IMR-90 (cell line): ENCODE results near the gene FOXR1. TPM values are rescaled to one million over a fixed set of nuclear protein-coding genes. Genes with fewer than 3 reads are reported as not detected.

Experiments used
- ATAC-seq: fragments of 200-7000 bp; cut with Tn5 transposase; 2 replicates; pipeline ENCODE4 v1.9.1; 2020; ENCODE audit warnings: low read depth, mild to moderate bottlenecking, moderate library complexity
- BruUV-seq: library from RNA; stranded (reverse); fragments of 400-500 nt; replicated peaks from 2 replicates; lab custom pipeline; 2021; lab: Mats Ljungman, UMichigan
- CTCF ChIA-PET: fragments of 300-600 bp; formaldehyde crosslinking; extraction: SDS; loops from one replicate; lab custom pipeline; 2021; ENCODE audit warnings: antibody characterized with exemption; lab: Yijun Ruan, JAX
- POLR2A ChIA-PET: fragments of 300-600 bp; sonication (Branson Sonifier 250); formaldehyde crosslinking; loops from one replicate; lab custom pipeline; 2022; ENCODE audit warnings: antibody characterized with exemption; ENCODE audit not compliant: unreplicated experiment; lab: Charles Lee
- DNase-seq: peaks from one replicate; pipeline ENCODE4 v3.0.0; 2013
- H2AFZ ChIP-seq: replicated peaks from 2 replicates; pipeline ENCODE3; 2013; ENCODE audit warnings: low read length, mild to moderate bottlenecking; ENCODE audit not compliant: poor library complexity
- H2AK5ac ChIP-seq: 2 replicates; pipeline ENCODE4 v1.6.1; 2013; ENCODE audit warnings: low read depth, low read length, inconsistent platforms
- H2AK9ac ChIP-seq: replicated peaks from 2 replicates; pipeline ENCODE3; 2013; ENCODE audit warnings: mild to moderate bottlenecking, low read depth, low read length, moderate library complexity; ENCODE audit not compliant: poor library complexity
- H2BK120ac ChIP-seq: 2 replicates; pipeline ENCODE4 v1.6.1; 2013; ENCODE audit warnings: low read depth, low read length, inconsistent platforms
- H2BK15ac ChIP-seq: 3 replicates; pipeline ENCODE4 v1.6.1; 2013; ENCODE audit warnings: low read depth, low read length, inconsistent platforms
- H2BK20ac ChIP-seq: 2 replicates; pipeline ENCODE4 v1.6.1; 2013; ENCODE audit warnings: low read depth, mild to moderate bottlenecking, inconsistent platforms, low read length, moderate library complexity
- H2BK5ac ChIP-seq: 2 replicates; pipeline ENCODE4 v1.6.1; 2013; ENCODE audit warnings: mild to moderate bottlenecking, low read depth, low read length, inconsistent platforms; ENCODE audit not compliant: poor library complexity, severe bottlenecking
- H3K14ac ChIP-seq: replicated peaks from 2 replicates; pipeline ENCODE4 v1.6.1; 2013; ENCODE audit warnings: low read depth, low read length, inconsistent platforms
- H3K18ac ChIP-seq: 2 replicates; pipeline ENCODE4 v1.6.1; 2013; ENCODE audit warnings: low read depth, low read length, control low read depth
- H3K23ac ChIP-seq: 2 replicates; pipeline ENCODE4 v1.6.1; 2013; ENCODE audit warnings: low read depth, low read length, inconsistent platforms
- H3K27ac ChIP-seq: 2 replicates; pipeline ENCODE4 v1.5.1; 2013; ENCODE audit warnings: mild to moderate bottlenecking, control low read depth, low read length; ENCODE audit not compliant: insufficient read depth
- H3K27me3 ChIP-seq: 2 replicates; pipeline ENCODE4 v1.6.1; 2013; ENCODE audit warnings: low read length; ENCODE audit not compliant: control insufficient read depth, insufficient read depth
- H3K36me3 ChIP-seq: 2 replicates; pipeline ENCODE4 v1.6.1; 2013; ENCODE audit warnings: low read length, mixed read lengths; ENCODE audit not compliant: control insufficient read depth, insufficient read depth
- H3K4ac ChIP-seq: 2 replicates; pipeline ENCODE4 v1.6.1; 2013; ENCODE audit warnings: low read depth, low read length, inconsistent platforms
- H3K4me1 ChIP-seq: 2 replicates; pipeline ENCODE4 v1.6.1; 2013; ENCODE audit warnings: low read length, mixed read lengths; ENCODE audit not compliant: control insufficient read depth, insufficient read depth
- H3K4me2 ChIP-seq: 2 replicates; pipeline ENCODE4 v1.6.1; 2013; ENCODE audit warnings: low read depth, mild to moderate bottlenecking, control low read depth, low read length, moderate library complexity
- H3K4me3 ChIP-seq: 2 replicates; pipeline ENCODE4 v1.5.1; 2013; ENCODE audit warnings: low read depth, mild to moderate bottlenecking, control low read depth, low read length, moderate library complexity; ENCODE audit not compliant: insufficient read depth
- H3K56ac ChIP-seq: 2 replicates; pipeline ENCODE4 v1.6.1; 2013; ENCODE audit warnings: low read length, inconsistent platforms; ENCODE audit not compliant: insufficient read depth; ENCODE audit errors: extremely low read depth
- H3K79me1 ChIP-seq, 2 experiments: 2 replicates each; pipeline ENCODE4 v1.6.1; 2013; ENCODE audit warnings: low read length in 2 of 2, inconsistent platforms in 1 of 2, low read depth in 1 of 2
- H3K9ac ChIP-seq: 2 replicates; pipeline ENCODE4 v1.6.1; 2013; ENCODE audit warnings: low read depth, low read length, control low read depth
- H3K9me1 ChIP-seq: 2 replicates; pipeline ENCODE4 v1.6.1; 2013; ENCODE audit warnings: low read length, inconsistent platforms; ENCODE audit not compliant: insufficient read depth
- H3K9me3 ChIP-seq: 2 replicates; pipeline ENCODE4 v1.6.1; 2013; ENCODE audit warnings: low read length; ENCODE audit not compliant: control insufficient read depth, insufficient read depth
- H4K20me1 ChIP-seq: 2 replicates; pipeline ENCODE4 v1.6.1; 2013; ENCODE audit warnings: low read length, inconsistent platforms; ENCODE audit not compliant: insufficient read depth
- H4K5ac ChIP-seq: 2 replicates; pipeline ENCODE4 v1.6.1; 2013; ENCODE audit warnings: mild to moderate bottlenecking, low read depth, low read length, control low read depth
- H4K8ac ChIP-seq, 2 experiments: 2 replicates each; pipeline ENCODE4 v1.6.1; 2013; ENCODE audit warnings: low read depth in 2 of 2, low read length in 2 of 2, control low read depth in 1 of 2, inconsistent platforms in 1 of 2
- H4K91ac ChIP-seq: 2 replicates; pipeline ENCODE4 v1.6.1; 2013; ENCODE audit warnings: low read depth, low read length, inconsistent platforms; ENCODE audit not compliant: insufficient read depth
- BHLHE40 ChIP-seq: fragments of 150-350 bp; IDR thresholded peaks from 2 replicates; pipeline ENCODE4 v1.6.1; 2016; ENCODE audit warnings: mild to moderate bottlenecking, low read depth, low read length
- CEBPB ChIP-seq: IDR thresholded peaks from 2 replicates; pipeline ENCODE4 v1.6.1; 2012; ENCODE audit warnings: low read depth, low read length, improper control_type of control experiment
- CHD1 ChIP-seq: IDR thresholded peaks from 2 replicates; pipeline ENCODE4 v1.6.1; 2012; ENCODE audit warnings: low read depth, low read length, improper control_type of control experiment
- FOS ChIP-seq: fragments of 150-350 bp; IDR thresholded peaks from 2 replicates; pipeline ENCODE4 v1.6.1; 2016; ENCODE audit warnings: low read depth, low read length
- MAFK ChIP-seq: IDR thresholded peaks from 2 replicates; pipeline ENCODE4 v1.6.1; 2012; ENCODE audit warnings: low read depth, low read length, improper control_type of control experiment
- MAZ ChIP-seq: IDR thresholded peaks from 2 replicates; pipeline ENCODE4 v1.6.1; 2012; ENCODE audit warnings: low read depth, mild to moderate bottlenecking, low read length, improper control_type of control experiment, moderate library complexity, borderline replicate concordance
- MXI1 ChIP-seq: IDR thresholded peaks from 2 replicates; pipeline ENCODE4 v1.6.1; 2012; ENCODE audit warnings: low read depth, mild to moderate bottlenecking, low read length, moderate library complexity, borderline replicate concordance
- NFE2L2 ChIP-seq: fragments of 150-350 bp; IDR thresholded peaks from 2 replicates; pipeline ENCODE4 v1.6.1; 2016; ENCODE audit warnings: low read depth, mild to moderate bottlenecking, low read length
- POLR2A ChIP-seq: IDR thresholded peaks from 2 replicates; pipeline ENCODE4 v1.6.1; 2012; ENCODE audit warnings: mild to moderate bottlenecking, low read depth, low read length
- RAD21 ChIP-seq: IDR thresholded peaks from 2 replicates; pipeline ENCODE4 v1.6.1; 2012; ENCODE audit warnings: low read length, improper control_type of control experiment
- RCOR1 ChIP-seq: IDR thresholded peaks from 2 replicates; pipeline ENCODE4 v1.6.1; 2012; ENCODE audit warnings: mild to moderate bottlenecking, low read length, improper control_type of control experiment; ENCODE audit not compliant: insufficient replicate concordance
- RFX5 ChIP-seq: IDR thresholded peaks from 2 replicates; pipeline ENCODE4 v1.8.0; 2012; ENCODE audit warnings: low read depth, mild to moderate bottlenecking, low read length, moderate library complexity
- SMC3 ChIP-seq: fragments of 150-350 bp; IDR thresholded peaks from 2 replicates; pipeline ENCODE4 v1.6.1; 2016; ENCODE audit warnings: low read depth, mild to moderate bottlenecking, antibody characterized with exemption, low read length, moderate library complexity
- WGBS, 2 experiments: methylation state at CpG; one replicate each; pipeline versions ENCODE4 v1.1.5 to v1.1.7; 2013; ENCODE audit warnings: missing lambda C conversion rate in 2 of 2; ENCODE audit not compliant: insufficient read length in 1 of 2; ENCODE audit errors: extremely low coverage in 2 of 2; 5-methylcytosine and 5-hydroxymethylcytosine counted together
- dilution Hi-C: fragments of 300-500 bp; cut with HindIII; formaldehyde crosslinking; loops from one replicate; pipeline ENCODE4 v1.14.3; 2018; ENCODE audit warnings: low sequenced_read_pairs; ENCODE audit not compliant: unreplicated experiment
- in situ Hi-C: fragments of 300-500 bp; cut with MboI; formaldehyde crosslinking; loops from 3 replicates; pipeline ENCODE4 v1.14.3; 2019; ENCODE audit warnings: low sequenced_read_pairs, inconsistent platforms, mixed read lengths
- intact Hi-C: fragments of 100-400 bp; cut with micrococcal nuclease; formaldehyde crosslinking; loops from 2 replicates; pipeline ENCODE4 v1.10.0; 2022
- polyA plus RNA-seq, 3 experiments: library from polyadenylated mRNA; depleted of rRNA; stranded (reverse); fragments of >200 nt; gene quantifications; 2 replicates each; pipeline ENCODE4 v1.2.3, GENCODE V29; 2012; ENCODE audit warnings: low replicate concordance in 1 of 3
- total RNA-seq: library from RNA; depleted of rRNA; stranded (reverse); fragments of >200 nt; gene quantifications from 2 replicates; pipeline ENCODE4 v1.2.3, GENCODE V29; 2012
- TF ChIP-seq, protein P1 (sequence below): fragments of 150-350 bp; IDR thresholded peaks from 2 replicates; pipeline ENCODE4 v1.6.1; 2017; ENCODE audit warnings: mild to moderate bottlenecking, antibody characterized with exemption, low read length, low read depth
- TF ChIP-seq, protein P2 (sequence below): fragments of 150-350 bp; IDR thresholded peaks from 2 replicates; pipeline ENCODE4 v1.6.1; 2016; ENCODE audit warnings: low read depth, mild to moderate bottlenecking, low read length, moderate library complexity, borderline replicate concordance
- TF ChIP-seq, protein P3 (sequence below): conservative IDR thresholded peaks from 2 replicates; pipeline ENCODE4 v1.5.1; 2012; ENCODE audit warnings: mild to moderate bottlenecking, low read depth, low read length, improper control_type of control experiment

Gene FOXR1
- total and polyA plus RNA-seq, 2 of the 4 experiments (the other 2 are of a cell fraction) = not detected

DNA sequence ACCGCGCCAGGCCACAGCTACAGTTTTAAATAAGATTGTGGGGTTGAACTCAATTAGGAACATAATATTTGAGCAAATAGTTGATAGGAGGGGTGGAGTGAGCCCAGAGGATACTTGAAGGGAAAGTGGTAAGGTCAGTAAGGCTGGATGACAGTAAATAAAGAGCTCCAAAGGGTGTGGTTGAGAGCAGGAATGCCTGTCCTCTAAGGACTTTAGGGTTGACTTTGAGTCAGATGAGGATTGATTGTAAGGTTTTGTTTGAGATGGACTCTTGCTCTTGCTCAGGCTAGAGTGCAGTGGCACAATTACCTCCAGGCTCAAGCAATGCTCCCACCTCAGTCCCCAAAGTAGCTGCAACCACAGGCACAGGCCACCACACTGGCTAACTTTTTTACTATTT, 2.4 kb downstream of the FOXR1 start:
- H2AK9ac ChIP-seq = no peak overlapping the region
- DNase-seq (no peak), ATAC-seq (no peak)
- no peak overlapping the region for H4K8ac ChIP-seq
- in situ Hi-C loops = no loop called here
- intact Hi-C loops = no loop called here
- no peak overlapping the region for H3K4ac ChIP-seq
- no peak overlapping the region for H4K91ac ChIP-seq
- no peak overlapping the region for H2AK5ac ChIP-seq
- no peak overlapping the region for H3K27ac ChIP-seq
- dilution Hi-C loops = no loop called here
- TF ChIP-seq RFX5 (no peak), MAFK (no peak), SMC3 (no peak), FOS (no peak), RAD21 (no peak), CEBPB (no peak), NFE2L2 (no peak), MAZ (no peak), MXI1 (no peak), POLR2A (no peak), CHD1 (no peak), BHLHE40 (no peak), RCOR1 (no peak)
- TF ChIP-seq, protein P1, sequence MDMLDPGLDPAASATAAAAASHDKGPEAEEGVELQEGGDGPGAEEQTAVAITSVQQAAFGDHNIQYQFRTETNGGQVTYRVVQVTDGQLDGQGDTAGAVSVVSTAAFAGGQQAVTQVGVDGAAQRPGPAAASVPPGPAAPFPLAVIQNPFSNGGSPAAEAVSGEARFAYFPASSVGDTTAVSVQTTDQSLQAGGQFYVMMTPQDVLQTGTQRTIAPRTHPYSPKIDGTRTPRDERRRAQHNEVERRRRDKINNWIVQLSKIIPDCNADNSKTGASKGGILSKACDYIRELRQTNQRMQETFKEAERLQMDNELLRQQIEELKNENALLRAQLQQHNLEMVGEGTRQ = no peak
- TF ChIP-seq, protein P2, sequence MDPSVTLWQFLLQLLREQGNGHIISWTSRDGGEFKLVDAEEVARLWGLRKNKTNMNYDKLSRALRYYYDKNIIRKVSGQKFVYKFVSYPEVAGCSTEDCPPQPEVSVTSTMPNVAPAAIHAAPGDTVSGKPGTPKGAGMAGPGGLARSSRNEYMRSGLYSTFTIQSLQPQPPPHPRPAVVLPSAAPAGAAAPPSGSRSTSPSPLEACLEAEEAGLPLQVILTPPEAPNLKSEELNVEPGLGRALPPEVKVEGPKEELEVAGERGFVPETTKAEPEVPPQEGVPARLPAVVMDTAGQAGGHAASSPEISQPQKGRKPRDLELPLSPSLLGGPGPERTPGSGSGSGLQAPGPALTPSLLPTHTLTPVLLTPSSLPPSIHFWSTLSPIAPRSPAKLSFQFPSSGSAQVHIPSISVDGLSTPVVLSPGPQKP = no peak
- TF ChIP-seq, protein P3, sequence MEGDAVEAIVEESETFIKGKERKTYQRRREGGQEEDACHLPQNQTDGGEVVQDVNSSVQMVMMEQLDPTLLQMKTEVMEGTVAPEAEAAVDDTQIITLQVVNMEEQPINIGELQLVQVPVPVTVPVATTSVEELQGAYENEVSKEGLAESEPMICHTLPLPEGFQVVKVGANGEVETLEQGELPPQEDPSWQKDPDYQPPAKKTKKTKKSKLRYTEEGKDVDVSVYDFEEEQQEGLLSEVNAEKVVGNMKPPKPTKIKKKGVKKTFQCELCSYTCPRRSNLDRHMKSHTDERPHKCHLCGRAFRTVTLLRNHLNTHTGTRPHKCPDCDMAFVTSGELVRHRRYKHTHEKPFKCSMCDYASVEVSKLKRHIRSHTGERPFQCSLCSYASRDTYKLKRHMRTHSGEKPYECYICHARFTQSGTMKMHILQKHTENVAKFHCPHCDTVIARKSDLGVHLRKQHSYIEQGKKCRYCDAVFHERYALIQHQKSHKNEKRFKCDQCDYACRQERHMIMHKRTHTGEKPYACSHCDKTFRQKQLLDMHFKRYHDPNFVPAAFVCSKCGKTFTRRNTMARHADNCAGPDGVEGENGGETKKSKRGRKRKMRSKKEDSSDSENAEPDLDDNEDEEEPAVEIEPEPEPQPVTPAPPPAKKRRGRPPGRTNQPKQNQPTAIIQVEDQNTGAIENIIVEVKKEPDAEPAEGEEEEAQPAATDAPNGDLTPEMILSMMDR = no peak
- BruUV-seq = no TSS peak
- no peak overlapping the region for H4K5ac ChIP-seq
- H3K27me3 ChIP-seq = peaks cover 32% of the 10 kb centered on the region
- H2BK120ac ChIP-seq = no peak overlapping the region
- H4K20me1 ChIP-seq = no peaks in the 10 kb centered on the region
- no peaks in the 10 kb centered on the region; the same call in 1 of the 2 replicates for H3K9me3 ChIP-seq
- no peak overlapping the region for H3K4me3 ChIP-seq
- H3K14ac ChIP-seq = no peak overlapping the region
- H3K23ac ChIP-seq = no peak overlapping the region
- no peak overlapping the region for H3K18ac ChIP-seq
- no CpG with 5 or more reads among the region's 2 CpGs for WGBS, 2 experiments
- H2BK5ac ChIP-seq = no peak overlapping the region
- ChIA-PET CTCF (no interaction called here), POLR2A (no interaction called here)
- no peak overlapping the region for H3K4me2 ChIP-seq
- H3K9ac ChIP-seq = no peak overlapping the region
- no peak overlapping the region for H2AFZ ChIP-seq
- no peaks in the 10 kb centered on the region for H3K4me1 ChIP-seq
- no peaks in the 10 kb centered on the region for H3K79me1 ChIP-seq
- H3K9me1 ChIP-seq = no peaks in the 10 kb centered on the region
- H2BK15ac ChIP-seq = no peak overlapping the region
- H2BK20ac ChIP-seq = no peak overlapping the region
- H3K56ac ChIP-seq = no peak overlapping the region
- H3K36me3 ChIP-seq = no peaks in the 10 kb centered on the region
